HG03103 (cell line): ENCODE measurements around the gene CYP27A1.

ENCODE experiments used
- ATAC-seq: cut with Tn5 transposase; IDR thresholded peaks from one replicate; pipeline ENCODE4 v1.9.1; 2021; ENCODE audit warnings: low read depth; ENCODE audit not compliant: unreplicated experiment

Gene CYP27A1

DNA sequence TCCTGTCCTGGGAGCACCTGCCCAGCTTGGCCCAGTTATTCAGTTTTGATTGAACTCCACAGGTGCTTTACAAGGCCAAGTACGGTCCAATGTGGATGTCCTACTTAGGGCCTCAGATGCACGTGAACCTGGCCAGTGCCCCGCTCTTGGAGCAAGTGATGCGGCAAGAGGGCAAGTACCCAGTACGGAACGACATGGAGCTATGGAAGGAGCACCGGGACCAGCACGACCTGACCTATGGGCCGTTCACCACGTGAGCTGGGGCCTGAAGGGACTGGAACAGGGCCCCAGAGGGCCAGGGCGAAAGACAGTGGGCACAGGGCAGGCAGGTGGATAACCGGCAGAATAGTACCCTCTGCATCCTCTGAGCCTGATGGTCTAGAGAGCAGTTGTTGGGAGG is 27.6 kb downstream of the CYP27A1 start:
- ATAC-seq = no peak

DNA sequence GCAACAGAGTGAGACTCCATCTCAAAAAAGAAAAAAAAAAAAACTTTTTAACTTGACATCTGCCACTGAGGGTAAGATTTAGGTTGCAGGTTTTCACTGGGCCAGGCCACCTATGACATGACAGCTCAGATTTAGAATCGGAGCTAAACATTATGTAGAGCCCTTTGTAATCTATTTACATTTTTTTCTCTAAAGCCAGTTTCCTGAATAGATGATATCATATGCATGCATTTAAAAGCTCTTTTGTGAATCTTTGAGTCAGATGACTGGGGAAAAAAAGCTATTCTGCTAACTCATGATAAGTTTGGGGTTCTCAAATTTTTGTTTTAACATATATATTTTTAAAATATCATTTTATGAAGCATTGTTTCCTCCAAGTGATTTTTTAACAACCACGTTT is 28.3 kb downstream of the CYP27A1 start:
- ATAC-seq = no peak

DNA sequence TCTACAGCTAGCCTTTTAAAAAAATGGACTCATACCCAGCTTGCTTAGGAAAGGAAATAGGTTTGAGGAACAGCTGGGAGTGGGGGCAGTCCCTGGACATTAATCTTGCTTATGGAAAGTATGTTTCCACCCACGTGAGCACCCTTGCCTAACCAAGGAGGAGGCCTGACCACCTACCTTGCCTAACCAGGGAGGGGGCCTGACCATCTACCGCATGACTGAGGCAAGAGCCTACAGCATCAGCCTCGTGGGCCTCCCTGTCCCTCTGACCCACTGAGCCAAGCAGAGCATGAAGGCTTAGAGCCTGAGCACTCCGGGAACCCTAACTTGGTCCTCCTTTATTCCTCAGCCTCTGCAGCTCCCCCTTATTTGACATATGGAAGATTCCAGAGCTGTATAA is 29.4 kb downstream of the CYP27A1 start:
- ATAC-seq = no peak

DNA sequence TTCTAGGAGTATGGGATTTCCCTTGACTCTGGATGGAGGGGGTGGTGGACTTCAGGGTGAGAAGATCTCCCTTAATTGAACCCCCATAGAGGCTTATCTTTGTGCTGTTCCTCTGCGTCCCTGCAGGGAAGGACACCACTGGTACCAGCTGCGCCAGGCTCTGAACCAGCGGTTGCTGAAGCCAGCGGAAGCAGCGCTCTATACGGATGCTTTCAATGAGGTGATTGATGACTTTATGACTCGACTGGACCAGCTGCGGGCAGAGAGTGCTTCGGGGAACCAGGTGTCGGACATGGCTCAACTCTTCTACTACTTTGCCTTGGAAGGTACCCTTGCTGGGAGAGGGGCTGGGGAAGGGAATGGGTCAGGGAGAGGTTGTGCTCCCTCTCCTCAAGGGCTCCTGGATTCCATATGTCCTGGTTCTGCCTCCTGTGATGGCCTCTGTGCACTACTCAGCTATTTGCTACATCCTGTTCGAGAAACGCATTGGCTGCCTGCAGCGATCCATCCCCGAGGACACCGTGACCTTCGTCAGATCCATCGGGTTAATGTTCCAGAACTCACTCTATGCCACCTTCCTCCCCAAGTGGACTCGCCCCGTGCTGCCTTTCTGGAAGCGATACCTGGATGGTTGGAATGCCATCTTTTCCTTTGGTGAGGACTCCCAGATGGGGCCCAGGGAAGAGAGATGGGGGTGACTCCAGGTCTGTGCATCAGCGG is 30.3 kb downstream of the CYP27A1 start:
- no peak for ATAC-seq

DNA sequence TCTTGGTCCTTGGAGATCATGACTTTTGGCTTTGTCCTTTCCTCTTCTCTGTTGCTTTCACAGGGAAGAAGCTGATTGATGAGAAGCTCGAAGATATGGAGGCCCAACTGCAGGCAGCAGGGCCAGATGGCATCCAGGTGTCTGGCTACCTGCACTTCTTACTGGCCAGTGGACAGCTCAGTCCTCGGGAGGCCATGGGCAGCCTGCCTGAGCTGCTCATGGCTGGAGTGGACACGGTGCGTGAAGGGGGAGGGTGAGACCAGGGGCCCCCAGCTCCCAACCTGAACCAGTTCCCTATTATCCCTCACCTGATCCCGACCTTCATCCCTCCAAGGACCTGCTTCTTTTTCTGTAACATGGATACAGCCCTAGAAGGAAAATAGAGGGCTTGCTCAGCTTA is 30.9 kb downstream of the CYP27A1 start:
- ATAC-seq = no peak

DNA sequence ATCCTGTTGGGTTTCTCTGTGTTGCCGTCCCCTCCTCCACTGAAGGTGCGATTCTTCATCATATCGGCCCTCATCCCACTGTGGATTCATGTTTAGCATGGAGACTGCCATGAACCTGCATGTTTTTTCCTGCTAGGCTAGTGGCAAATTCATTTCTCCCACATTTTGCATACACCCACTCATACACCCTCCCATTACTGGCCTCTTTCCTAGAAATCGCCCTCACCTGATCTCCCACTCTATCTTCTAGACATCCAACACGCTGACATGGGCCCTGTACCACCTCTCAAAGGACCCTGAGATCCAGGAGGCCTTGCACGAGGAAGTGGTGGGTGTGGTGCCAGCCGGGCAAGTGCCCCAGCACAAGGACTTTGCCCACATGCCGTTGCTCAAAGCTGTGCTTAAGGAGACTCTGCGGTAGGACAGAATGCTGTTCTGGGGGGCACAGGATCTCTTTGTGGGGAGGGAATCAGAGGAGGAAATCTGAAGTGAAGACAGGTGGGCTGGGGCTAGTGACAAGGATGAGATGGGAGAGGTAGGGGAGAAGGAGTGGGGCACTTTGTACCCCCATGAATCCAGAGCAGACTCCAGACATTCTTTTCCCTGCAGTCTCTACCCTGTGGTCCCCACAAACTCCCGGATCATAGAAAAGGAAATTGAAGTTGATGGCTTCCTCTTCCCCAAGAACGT is 32.0 kb downstream of the CYP27A1 start:
- ATAC-seq = no peak

DNA sequence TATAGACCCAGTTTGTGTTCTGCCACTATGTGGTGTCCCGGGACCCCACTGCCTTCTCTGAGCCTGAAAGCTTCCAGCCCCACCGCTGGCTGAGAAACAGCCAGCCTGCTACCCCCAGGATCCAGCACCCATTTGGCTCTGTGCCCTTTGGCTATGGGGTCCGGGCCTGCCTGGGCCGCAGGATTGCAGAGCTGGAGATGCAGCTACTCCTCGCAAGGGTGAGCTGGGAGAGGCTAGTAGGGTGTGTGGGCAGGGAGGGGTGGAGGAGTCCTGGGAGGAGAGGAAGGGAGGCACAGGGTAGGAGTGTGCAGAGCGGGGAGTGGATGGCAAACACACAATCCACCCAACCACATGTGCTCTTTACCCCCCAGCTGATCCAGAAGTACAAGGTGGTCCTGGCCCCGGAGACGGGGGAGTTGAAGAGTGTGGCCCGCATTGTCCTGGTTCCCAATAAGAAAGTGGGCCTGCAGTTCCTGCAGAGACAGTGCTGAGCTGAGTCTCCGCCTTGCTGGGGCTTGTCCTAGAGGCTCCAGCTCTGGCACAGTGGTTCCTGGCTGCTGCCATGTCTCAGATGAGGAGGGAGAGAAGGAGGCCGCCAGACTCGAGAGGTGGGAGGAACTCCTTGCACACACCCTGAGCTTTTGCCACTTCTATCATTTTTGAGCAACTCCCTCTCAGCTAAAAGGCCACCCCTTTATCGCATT is 32.7 kb downstream of the CYP27A1 start:
- no peak for ATAC-seq

DNA sequence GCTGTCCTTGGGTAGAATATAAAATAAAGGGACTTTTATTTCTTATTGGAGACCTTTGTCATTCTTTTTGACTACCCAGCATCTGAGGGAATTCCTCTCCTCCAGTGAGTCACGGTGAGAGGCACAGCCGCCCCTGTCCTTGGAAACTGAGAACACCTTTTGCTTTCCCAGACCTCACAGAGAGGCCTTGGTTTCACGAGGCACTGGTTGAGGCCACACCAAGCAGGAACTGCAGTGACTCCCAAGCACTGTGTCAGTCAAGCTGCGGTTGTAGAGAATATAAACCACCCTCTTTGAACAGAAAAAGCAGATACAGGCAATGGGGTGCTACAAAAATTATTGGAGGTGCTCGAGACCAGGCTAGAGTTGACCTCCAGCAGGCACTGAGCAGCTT is 33.3 kb downstream of the CYP27A1 start:
- no peak for ATAC-seq

DNA sequence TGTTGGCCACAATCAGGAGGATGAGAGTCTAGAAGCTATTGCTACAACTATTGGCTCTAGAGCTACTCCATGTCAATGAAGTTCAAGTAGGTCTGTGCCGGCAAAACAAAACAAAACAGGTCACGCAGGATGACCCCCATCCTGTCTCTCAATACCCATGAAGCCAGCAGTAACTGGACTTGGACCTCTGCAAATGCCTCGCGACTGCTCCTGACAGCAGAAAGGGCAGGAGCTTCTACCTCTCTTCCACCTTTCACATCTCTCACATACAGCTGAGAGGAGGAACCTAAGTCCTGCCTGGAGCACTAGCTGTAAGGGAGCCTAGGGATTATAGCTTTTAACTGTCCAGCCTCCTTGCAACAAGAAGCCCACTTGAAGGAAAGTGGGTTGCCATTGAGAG is 33.7 kb downstream of the CYP27A1 start:
- ATAC-seq = no peak

DNA sequence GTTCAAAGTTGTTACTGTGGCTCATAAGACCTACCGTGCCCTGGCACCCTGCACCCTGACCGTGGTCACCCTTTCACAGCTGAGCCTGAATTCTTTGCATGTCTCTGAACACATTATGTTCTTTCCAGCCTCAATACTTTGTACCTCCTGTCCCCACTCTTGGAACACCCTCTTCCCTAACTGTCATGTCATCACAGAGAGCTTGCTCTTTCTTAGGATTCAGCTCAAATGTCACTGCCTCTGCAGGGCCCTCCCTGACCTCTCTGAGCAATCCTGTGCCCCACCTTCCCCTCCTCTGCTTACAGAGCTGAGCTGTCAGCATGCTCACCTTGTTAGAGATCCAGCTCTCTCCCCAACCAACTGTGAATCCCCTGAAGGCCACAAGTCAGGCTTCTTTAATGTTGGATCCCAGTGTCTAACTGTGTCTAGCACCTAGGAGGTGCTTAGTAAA is 34.6 kb downstream of the CYP27A1 start:
- ATAC-seq = no peak

DNA sequence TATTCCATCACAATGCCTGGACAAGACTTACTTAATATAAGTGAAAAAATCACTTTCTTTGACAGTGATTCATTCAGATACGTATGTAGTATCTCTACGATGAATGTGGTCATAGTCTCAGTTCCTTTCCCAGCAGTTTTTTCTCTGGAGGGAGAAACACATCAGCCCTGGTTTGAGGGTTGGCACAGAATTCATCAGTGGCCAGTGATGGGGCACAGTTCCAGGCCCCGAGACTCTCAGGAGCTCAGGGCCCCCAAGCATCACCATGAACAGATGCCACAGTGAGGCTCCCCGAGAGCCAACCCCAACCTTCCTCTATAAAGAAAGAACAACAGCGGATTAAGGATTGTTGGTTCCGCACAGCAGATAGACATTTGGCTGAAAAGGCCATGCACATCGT is 37.1 kb downstream of the CYP27A1 start:
- ATAC-seq = no peak

DNA sequence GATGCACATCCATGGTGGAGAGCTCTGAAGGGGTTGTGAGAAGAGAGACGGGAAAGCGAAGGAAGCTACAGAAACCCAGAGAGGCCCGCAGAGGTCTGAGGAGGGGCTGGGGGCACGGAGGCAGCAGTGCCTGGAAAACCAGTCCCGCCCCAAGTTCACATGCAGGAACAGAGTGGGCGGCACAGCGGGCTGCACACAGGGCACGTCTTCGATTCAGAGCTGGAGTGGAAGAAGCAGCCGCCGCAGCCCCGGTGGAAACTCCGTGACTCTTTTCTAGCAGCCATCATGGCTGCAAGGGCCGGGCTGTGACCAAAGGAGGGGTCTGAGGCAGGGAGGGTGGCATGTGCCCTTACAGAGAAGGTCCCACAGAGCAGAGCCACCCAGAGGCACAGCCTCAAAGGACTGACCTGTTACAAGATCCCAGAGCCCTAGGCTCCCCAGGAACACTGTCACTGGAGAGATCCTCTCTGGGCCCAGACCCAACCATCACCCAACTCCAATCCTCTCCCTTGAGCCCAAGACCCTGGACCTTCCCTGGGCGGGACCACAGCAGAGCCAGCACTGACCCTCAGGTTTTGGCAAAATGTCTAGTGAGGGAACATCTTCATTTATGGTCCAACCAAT is 38.9 kb downstream of the CYP27A1 start:
- ATAC-seq = no peak

DNA sequence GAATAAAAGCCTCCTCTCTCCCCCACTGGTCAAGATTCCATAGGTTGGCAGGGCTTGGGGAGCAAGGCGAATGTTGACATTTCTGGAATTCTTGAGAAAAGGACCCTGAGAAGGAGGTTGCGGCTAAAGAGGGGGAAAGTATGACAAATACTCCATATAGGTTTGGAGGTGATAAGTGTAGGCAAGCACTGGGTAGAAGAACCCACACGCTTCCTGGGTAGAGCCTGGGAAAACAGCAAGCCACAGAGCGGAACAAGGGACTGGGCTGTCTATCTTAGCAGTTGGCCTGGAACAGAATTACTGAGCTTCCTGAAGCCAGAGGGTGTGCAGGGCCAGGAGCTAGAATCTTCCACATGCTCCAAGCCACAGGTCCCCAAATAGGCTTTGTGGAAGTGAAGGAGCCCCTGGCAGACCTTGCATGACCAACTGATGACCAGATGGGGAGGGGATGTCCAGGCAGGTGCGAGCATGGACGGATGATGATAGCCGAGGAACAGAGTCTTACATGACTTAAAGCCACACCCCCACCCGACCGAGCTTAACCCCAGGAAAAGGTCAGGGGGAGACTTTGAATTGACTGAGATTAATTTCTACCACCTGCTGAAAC is 39.8 kb downstream of the CYP27A1 start:
- ATAC-seq = no peak

DNA sequence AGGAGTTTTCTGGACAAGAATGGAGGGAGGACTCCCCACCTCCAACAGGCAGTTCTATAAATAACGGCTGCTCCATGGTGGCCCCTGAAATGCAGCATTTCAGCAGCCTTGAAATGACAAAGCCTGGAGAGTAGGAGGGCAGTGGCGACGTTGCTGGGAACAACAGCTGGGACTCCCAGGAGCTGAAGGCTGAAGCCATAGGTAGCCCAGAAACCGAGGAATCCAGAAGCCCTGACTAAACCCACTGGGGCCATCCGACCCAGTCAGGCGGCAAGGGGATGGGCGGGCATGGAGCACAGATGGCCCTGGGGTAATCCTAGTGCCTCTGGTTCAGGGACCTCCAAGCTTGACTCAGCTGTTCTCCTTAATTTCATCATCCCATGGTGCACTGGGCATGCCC is 40.7 kb downstream of the CYP27A1 start:
- no peak for ATAC-seq

DNA sequence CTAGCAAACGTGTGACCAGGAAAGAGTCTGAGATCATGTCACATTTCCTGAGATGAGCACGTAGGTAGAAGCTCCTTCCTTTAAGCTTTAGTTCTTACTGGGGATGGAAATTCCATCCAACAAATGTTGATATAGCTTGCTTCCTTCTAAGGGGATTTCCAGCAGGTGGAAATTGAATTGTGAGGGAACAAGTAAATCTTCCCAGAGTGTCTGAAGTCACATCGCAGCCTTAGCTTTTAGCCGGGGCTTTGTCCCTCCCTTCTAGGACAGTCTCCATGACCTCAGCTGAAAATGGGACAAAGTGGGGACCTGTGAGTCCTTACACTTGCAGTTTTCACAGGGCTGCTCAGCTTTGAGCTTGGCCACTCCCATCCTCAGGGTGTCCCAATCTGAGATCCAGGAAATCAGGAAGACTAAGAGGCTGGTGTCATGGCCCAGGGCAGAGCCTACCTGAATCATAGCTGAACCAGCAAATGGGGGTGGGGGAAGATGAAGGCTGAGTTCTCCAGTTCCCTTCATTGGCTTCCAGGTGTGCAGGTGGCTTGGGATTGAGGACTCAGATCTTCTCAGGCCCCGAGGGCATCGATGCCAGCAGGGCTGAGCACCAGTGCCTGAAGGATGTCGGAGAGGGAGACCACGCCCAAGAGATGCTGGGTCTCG is 41.4 kb downstream of the CYP27A1 start:
- ATAC-seq = no peak

DNA sequence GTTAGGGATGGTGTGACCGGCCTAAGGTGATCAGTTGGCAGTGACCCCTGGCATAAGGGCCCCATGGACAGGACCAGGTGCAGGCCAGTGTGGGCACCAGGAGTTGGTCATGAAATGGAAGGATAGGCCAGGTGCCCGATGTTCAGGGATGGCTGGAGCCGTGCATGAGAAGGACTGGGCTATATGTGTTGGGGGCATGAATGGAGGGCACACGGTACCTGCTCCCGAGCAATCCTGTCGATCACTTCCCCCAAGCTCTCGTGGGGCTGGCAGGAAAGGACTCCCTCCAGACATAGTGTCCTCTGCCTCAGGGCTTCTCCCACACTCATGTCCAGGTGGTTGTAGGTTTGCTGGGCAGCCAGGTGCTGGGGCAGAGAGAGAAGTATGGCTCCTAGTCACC is 42.1 kb downstream of the CYP27A1 start:
- ATAC-seq = no peak

DNA sequence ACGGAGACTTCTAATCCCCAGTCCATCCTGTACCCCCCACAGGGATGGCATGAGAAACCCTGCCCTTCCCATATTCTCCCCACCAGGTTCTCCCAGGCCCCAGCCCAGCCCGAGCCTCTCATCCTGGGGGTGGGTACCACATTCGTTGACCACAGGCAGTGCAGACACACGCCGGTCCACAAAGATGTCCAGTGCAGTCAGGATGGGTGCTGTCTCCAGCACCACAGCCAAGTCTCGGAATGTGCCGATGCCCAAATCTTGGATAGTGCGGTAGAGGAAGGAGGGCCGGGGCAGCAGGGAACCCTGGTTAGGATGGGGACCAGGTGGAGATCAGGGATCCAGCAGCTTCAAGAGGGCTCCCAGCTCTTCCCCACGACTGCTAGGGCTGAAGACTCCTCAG is 44.8 kb downstream of the CYP27A1 start:
- no peak for ATAC-seq

DNA sequence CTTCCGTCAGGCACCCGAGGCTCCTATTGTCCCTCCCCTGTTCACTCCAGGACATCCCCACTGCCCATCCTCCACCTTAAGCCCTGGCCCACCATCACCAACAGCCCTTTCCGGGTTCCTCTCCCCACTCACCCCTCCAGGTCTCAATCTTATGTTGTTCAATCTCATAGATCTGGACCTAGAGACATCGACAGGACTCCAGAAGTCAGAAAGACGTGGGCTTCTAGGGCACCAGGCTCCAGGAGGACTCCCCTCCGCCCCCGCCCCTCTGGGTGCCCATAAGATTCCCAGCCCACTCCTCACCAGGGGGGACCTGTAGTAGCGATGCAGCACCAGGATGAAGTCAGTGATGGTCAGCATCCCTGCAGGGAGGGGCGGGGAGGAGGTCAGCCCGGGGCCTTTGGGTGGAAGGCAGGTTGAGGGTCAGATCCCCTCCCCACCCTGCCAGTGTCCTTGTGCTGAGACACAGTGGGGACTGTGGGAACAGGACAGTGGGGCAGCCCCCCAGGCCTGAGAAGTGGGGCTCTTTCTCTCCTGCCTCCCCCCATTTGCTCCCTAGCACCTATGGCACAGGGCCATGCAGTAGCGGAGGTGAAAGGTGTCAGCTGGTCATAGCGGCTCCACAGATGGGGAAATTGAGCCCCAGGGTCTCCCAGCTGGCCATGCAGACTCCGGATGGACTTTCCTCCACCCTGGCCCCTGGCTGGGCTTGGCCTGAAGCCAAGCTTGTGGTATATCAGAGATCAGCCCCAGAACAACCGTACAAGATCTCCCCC is 45.9 kb downstream of the CYP27A1 start:
- no peak for ATAC-seq

DNA sequence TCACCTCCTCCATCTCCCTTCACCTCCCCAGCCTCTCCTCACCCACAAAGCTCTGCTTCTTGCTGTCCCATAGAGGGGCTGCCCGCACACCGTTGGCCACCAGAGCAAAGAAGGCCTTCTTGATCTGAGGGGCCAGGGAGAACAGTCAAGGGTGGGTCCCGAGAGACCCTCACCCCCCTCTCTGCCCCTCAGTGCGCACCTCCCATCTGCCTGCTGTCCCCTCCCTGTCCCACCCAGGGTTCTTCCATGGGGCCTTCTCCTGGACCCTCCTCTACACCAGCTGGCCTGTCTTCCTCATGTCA is 46.5 kb downstream of the CYP27A1 start:
- ATAC-seq = no peak
